Small intestine (tissue), 7 donors: ENCODE measurements around the gene DYDC1. TPM values are rescaled to one million over a fixed set of nuclear protein-coding genes. Genes with fewer than 3 reads are reported as not detected.
A peak's percentile ranks its signal among the peaks of the same experiment; 100 is the strongest.
"Not testable (repeated sequence)": the region's sequence is repeated elsewhere in the genome, so short reads cannot be mapped to it uniquely, and the experiment has no call there.

Experiments
- DNase-seq, 2 donors: peaks; one replicate each; pipeline versions ENCODE4 v3.0.0 to v3.0.0-alpha.2; 2013
- FAIRE-seq: peaks from 2 replicates; lab custom pipeline; 2012; peaks lifted over from hg19 to GRCh38; lab: Jason Lieb, UNC
- H3K27ac ChIP-seq, 3 donors: one replicate each; pipeline ENCODE4 v1.5.1; 2013; ENCODE audit warnings: low read length in 2 of 3, mild to moderate bottlenecking in 2 of 3, control low read depth in 1 of 3, inconsistent platforms in 1 of 3, low read depth in 1 of 3, moderate library complexity in 1 of 3
- H3K27me3 ChIP-seq, 3 donors: one replicate each; pipeline ENCODE4 v1.6.1; 2013; ENCODE audit warnings: low read length in 3 of 3, inconsistent platforms in 1 of 3; ENCODE audit not compliant: control insufficient read depth in 3 of 3, insufficient read depth in 3 of 3
- H3K36me3 ChIP-seq, 3 donors: one replicate each; pipeline ENCODE4 v1.6.1; 2013; ENCODE audit warnings: low read length in 3 of 3, inconsistent platforms in 1 of 3, low read depth in 1 of 3, mild to moderate bottlenecking in 1 of 3, moderate library complexity in 1 of 3; ENCODE audit not compliant: control insufficient read depth in 3 of 3, insufficient read depth in 2 of 3
- H3K4me1 ChIP-seq, 3 donors: one replicate each; pipeline ENCODE4 v1.6.1; 2013; ENCODE audit warnings: low read length in 2 of 3, inconsistent platforms in 1 of 3, low read depth in 1 of 3, mild to moderate bottlenecking in 1 of 3, moderate library complexity in 1 of 3; ENCODE audit not compliant: control insufficient read depth in 3 of 3, insufficient read depth in 2 of 3
- H3K4me3 ChIP-seq, 3 donors: one replicate each; pipeline ENCODE4 v1.5.1; 2013; ENCODE audit warnings: low read length in 3 of 3, control low read depth in 1 of 3, inconsistent platforms in 1 of 3, low read depth in 1 of 3, mild to moderate bottlenecking in 1 of 3, moderate library complexity in 1 of 3
- H3K9me3 ChIP-seq, 2 donors: one replicate each; pipeline ENCODE4 v1.6.1; 2013; ENCODE audit warnings: low read depth in 1 of 2, low read length in 1 of 2; ENCODE audit not compliant: control insufficient read depth in 2 of 2, insufficient read depth in 1 of 2
- WGBS, 3 donors: extraction: QIAGEN DNeasy Blood & Tissue Kit; methylation state at CpG; one replicate each; pipeline ENCODE4 v1.1.7; 2013; 5-methylcytosine and 5-hydroxymethylcytosine counted together
- polyA plus RNA-seq, 4 donors: library from polyadenylated mRNA; stranded (reverse) in 3 of 4; unstranded in 1 of 4; fragments of 200-250 nt in 3 of 4; fragments of 120-200 nt in 1 of 4; gene quantifications; one replicate each; pipeline versions ENCODE4 v1.2.1 to v1.2.3, GENCODE V29; 2013
- donor health status: healthy with polysubstance abuse.
- donor health status: control.
- donor health status: control.
- donor health status: Bipolar disorder and iron deficiency.
- donor health status: healthy.

The DYDC1 gene
- polyA plus RNA-seq, 4 donors = not detected

- FAIRE-seq, H3K9me3 ChIP-seq, H3K4me1 ChIP-seq, H3K36me3 ChIP-seq, H3K27ac ChIP-seq, H3K4me3 ChIP-seq, DNase-seq: not testable (repeated sequence)
- H3K27me3 ChIP-seq = peaks cover 0 to 15% (median 10%) of the 10 kb centered on the region in 3 donors
- WGBS, 3 donors = 30 to 52% (median 31%) methylated on average over 2 of the region's 2 CpGs
Measured at GRCh38 chr10:80358925-80359324, 2.4 kb upstream of the DYDC1 start.

GRCh38 chr10:80357851-80358125, 1.2 kb upstream of the DYDC1 start:
- no peak overlapping the region for H3K4me3 ChIP-seq
- no peak for FAIRE-seq

DNA sequence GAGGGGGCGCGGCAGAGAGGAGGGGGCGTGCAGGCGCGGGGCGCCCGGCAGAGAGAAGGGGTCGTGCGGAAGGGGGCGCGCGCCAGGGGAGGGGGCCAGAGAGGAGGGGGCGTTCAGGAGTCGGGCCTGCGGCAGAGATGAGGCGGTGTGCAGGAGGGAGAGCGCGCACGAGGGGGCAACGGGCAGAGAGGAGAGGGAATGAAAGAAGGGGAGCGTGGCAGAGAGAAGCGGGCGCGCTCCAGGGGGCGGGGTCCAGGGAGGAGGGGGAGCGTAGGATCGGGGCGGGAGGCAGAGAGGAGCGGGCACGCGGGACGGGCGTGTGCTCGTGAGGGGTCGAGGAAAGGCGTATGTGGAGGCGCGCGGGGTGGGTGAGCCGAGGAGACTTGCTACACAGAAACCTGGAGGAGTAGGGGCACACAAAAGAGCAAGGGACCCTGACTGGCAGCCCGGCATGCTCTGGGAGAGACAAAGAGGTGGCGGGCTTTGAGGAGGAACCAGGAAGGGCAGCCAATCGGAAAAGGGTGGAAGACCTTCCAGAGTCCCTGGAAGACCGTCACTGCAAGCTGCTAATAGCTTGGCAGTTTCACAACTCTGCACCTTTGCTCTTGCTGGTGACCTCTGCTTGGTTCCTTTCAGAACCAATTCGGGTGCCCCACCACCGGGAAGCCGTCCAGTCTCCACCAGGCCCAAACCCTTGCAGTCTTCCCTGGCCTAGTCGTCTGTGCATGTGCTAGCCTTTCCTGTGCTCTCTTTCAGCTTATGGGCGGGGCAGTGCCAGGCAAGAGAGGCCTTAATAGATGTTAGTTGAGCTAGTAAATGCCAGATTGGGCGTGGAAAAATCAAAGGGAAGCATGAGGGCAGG, 665 bp upstream of the DYDC1 start:
- FAIRE-seq = no peak
- Histone ChIP-seq H3K36me3 (no peaks in the 10 kb centered on the region), H3K27ac (no peak overlapping the region), H3K9me3 (no peaks in the 10 kb centered on the region), H3K27me3 (peaks cover 0 to 15% (median 8%) of the 10 kb centered on the region in 3 donors), H3K4me3 (peak overlapping the region; percentile 23 to 42 (median 40)), H3K4me1 (peaks cover 0 to 3% (median 0%) of the 10 kb centered on the region in 3 donors)
- 8 to 12% (median 9%) methylated on average over 41 to 50 of the region's 50 CpGs for WGBS, 3 donors
- DNase-seq = peak; percentile 52

More at GRCh38 chr10:80357851-80358125, 1.2 kb upstream of the DYDC1 start:
- Histone ChIP-seq H3K36me3 (no peaks in the 10 kb centered on the region), H3K27ac (no peak overlapping the region), H3K9me3 (no peaks in the 10 kb centered on the region), H3K4me1 (peaks cover 0 to 3% (median 0%) of the 10 kb centered on the region in 3 donors), H3K27me3 (peaks cover 0 to 15% (median 9%) of the 10 kb centered on the region in 3 donors)
- 66 to 88% (median 78%) methylated on average over 5 of the region's 5 CpGs for WGBS, 3 donors
- DNase-seq = no peak

DNA sequence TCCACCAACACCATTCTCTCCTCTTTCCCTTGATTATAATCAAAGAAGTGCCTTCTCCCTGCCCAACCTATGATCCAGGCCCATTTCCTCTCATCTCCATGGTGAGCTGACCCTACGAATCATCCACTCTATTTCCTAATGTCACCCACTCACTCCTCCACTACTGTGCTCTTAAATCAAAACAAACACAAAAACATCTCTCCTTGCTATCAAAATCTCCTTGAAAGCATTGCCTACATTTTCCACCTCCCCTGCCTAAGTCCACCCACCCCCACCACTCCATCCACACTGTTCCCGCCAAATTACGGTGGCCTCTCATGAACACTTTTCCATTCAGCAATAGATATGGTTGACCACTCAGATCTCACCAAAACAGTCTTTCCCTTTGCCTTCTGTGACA, 5.3 kb downstream of the DYDC1 start:
- H3K27me3 ChIP-seq = peaks cover 0 to 4% (median 0%) of the 10 kb centered on the region in 3 donors
- H3K4me3 ChIP-seq = no peak overlapping the region
- no peaks in the 10 kb centered on the region for H3K9me3 ChIP-seq
- H3K27ac ChIP-seq = no peak overlapping the region
- 88 to 93% (median 92%) methylated on average over 3 of the region's 3 CpGs for WGBS, 3 donors
- no peak for DNase-seq
- no peaks in the 10 kb centered on the region for H3K36me3 ChIP-seq
- FAIRE-seq = no peak
- no peaks in the 10 kb centered on the region for H3K4me1 ChIP-seq

GRCh38 chr10:80350251-80350650, 6.3 kb downstream of the DYDC1 start:
- no peak for FAIRE-seq
- DNase-seq = no peak
- no peaks in the 10 kb centered on the region for H3K4me1 ChIP-seq
- H3K36me3 ChIP-seq = no peaks in the 10 kb centered on the region
- no peak overlapping the region for H3K4me3 ChIP-seq
- no peak overlapping the region for H3K27ac ChIP-seq
- no peaks in the 10 kb centered on the region for H3K9me3 ChIP-seq
- no peaks in the 10 kb centered on the region for H3K27me3 ChIP-seq
- 76 to 94% (median 82%) methylated on average over 3 of the region's 3 CpGs for WGBS, 3 donors

DNA sequence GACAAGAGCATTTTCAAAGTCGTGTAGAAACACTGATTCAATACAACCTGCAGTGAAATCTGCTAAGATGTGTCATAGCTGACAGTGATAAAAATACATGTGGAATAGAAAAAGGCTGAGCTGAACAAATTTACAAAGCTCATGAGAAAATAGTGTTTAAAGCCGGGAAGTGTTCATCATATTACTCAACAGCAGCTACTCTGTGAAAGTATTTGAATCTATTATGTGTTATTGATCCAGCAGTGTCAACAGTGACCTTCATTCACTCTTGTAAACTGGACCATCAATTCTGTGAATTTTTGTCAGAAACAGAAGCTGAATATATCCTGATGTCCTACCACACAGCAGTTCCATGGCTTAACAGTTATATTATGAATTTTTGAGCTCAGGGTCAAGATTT, 11.6 kb downstream of the DYDC1 start:
- no peaks in the 10 kb centered on the region for H3K4me1 ChIP-seq
- no peaks in the 10 kb centered on the region for H3K27me3 ChIP-seq
- H3K27ac ChIP-seq = no peak overlapping the region
- H3K9me3 ChIP-seq = no peaks in the 10 kb centered on the region
- H3K36me3 ChIP-seq = no peaks in the 10 kb centered on the region
- 33 to 47% (median 42%) methylated on average over 2 of the region's 2 CpGs for WGBS, 3 donors
- FAIRE-seq (no peak), DNase-seq (no peak)
- H3K4me3 ChIP-seq = no peak overlapping the region

DNA sequence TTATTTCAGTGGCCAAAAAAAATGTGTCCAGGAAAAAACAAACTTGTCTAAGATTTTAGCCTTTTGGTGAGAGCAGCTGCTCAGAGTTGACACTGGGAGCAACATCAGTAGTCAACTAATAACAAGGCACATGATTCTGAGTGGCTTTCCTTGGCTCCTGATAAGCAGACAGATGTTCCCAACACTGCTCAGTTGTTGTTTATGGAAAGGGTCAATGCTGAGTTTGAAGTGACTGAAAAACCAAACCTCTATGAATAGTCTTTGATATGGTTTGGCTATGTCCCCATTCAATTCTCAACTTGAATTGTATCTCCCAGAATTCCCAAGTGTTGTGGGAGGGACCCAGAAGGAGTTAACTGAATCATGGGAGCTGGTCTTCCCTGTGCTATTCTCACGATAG, 12.3 kb downstream of the DYDC1 start:
- H3K36me3 ChIP-seq = no peaks in the 10 kb centered on the region
- no peaks in the 10 kb centered on the region for H3K27me3 ChIP-seq
- no peaks in the 10 kb centered on the region for H3K4me1 ChIP-seq
- H3K4me3 ChIP-seq = no peak overlapping the region
- H3K9me3 ChIP-seq = no peaks in the 10 kb centered on the region
- DNase-seq (no peak), FAIRE-seq (no peak)
- H3K27ac ChIP-seq = no peak overlapping the region
- 51 to 80% (median 78%) methylated on average over 1 of the region's 1 CpG for WGBS, 3 donors

GRCh38 chr10:80333983-80334382, 22.6 kb downstream of the DYDC1 start:
- Histone ChIP-seq H3K9me3 (no peaks in the 10 kb centered on the region), H3K27me3 (peaks cover 0 to 3% (median 0%) of the 10 kb centered on the region in 3 donors), H3K36me3 (no peaks in the 10 kb centered on the region), H3K27ac (no peak overlapping the region), H3K4me1 (no peaks in the 10 kb centered on the region), H3K4me3 (no peak overlapping the region)
- no peak for DNase-seq
- 97% methylated on average over 1 of the region's 1 CpG for WGBS, 3 donors
- no peak for FAIRE-seq
